OCI-M2 (cell line): ENCODE data around the gene ETAA1.

Source experiments
- DNase-seq: peaks from one replicate; lab custom pipeline; 2025; ENCODE audit not compliant: unreplicated experiment; lab: John Stamatoyannopoulos, UW

Gene ETAA1

GRCh38 chr2:67437114-67437513 is 40.0 kb downstream of the ETAA1 start:
- DNase-seq: no peak

- no peak for DNase-seq
These were observed 41.2 kb downstream of the ETAA1 start for GRCh38 chr2:67438337-67438736.

GRCh38 chr2:67445652-67446268 is 48.6 kb downstream of the ETAA1 start:
- no peak for DNase-seq

GRCh38 chr2:67446491-67446911 is 49.4 kb downstream of the ETAA1 start:
- no peak for DNase-seq

GRCh38 chr2:67448648-67449047 is 51.5 kb downstream of the ETAA1 start:
- no peak for DNase-seq

GRCh38 chr2:67451086-67451832 is 54.1 kb downstream of the ETAA1 start:
- no peak for DNase-seq

- no peak for DNase-seq
These were observed 56.2 kb downstream of the ETAA1 start for GRCh38 chr2:67453310-67453709.

- no peak for DNase-seq
These were observed 58.3 kb downstream of the ETAA1 start for GRCh38 chr2:67455219-67456142.

- DNase-seq: no peak
These were observed 59.3 kb downstream of the ETAA1 start for GRCh38 chr2:67456428-67456827.

GRCh38 chr2:67457699-67458098 is 60.6 kb downstream of the ETAA1 start:
- no peak for DNase-seq

GRCh38 chr2:67459761-67460160 is 62.6 kb downstream of the ETAA1 start:
- DNase-seq: no peak
